H9 (cell line): Measurements from ENCODE around the gene NDUFAF2. TPM values are rescaled to one million over a fixed set of nuclear protein-coding genes. Genes with fewer than 3 reads are reported as not detected.

Source experiments
- DNase-seq: peaks from one replicate; pipeline ENCODE4 v3.0.0-alpha.2; 2017
- H2AFZ ChIP-seq: one replicate; pipeline ENCODE4 v1.6.1; 2013; ENCODE audit warnings: mild to moderate bottlenecking, low read length, control low read depth, moderate library complexity
- H2AK5ac ChIP-seq: 2 replicates; pipeline ENCODE4 v1.6.1; 2013; ENCODE audit warnings: low read length, control low read depth, mixed read lengths; ENCODE audit not compliant: insufficient read length
- H2BK120ac ChIP-seq: one replicate; pipeline ENCODE4 v1.6.1; 2013; ENCODE audit warnings: low read depth, mild to moderate bottlenecking, low read length, control low read depth, inconsistent platforms; ENCODE audit not compliant: poor library complexity, severe bottlenecking
- H2BK12ac ChIP-seq: 2 replicates; pipeline ENCODE4 v1.6.1; 2013; ENCODE audit warnings: low read length, control low read depth, mixed read lengths, low read depth; ENCODE audit not compliant: insufficient read length
- H2BK15ac ChIP-seq: 2 replicates; pipeline ENCODE4 v1.6.1; 2013; ENCODE audit warnings: low read depth, low read length, control low read depth
- H2BK20ac ChIP-seq: one replicate; pipeline ENCODE4 v1.6.1; 2013; ENCODE audit warnings: low read depth, mild to moderate bottlenecking, low read length, control low read depth, inconsistent platforms; ENCODE audit not compliant: poor library complexity, severe bottlenecking
- H2BK5ac ChIP-seq: 2 replicates; pipeline ENCODE4 v1.6.1; 2013; ENCODE audit warnings: low read length, control low read depth, mixed read lengths; ENCODE audit not compliant: insufficient read length
- H3K14ac ChIP-seq: 2 replicates; pipeline ENCODE4 v1.6.1; 2013; ENCODE audit warnings: low read length, control low read depth; ENCODE audit not compliant: insufficient read depth
- H3K18ac ChIP-seq: 2 replicates; pipeline ENCODE4 v1.6.1; 2013; ENCODE audit warnings: low read depth, mild to moderate bottlenecking, mixed read lengths, low read length, control low read depth; ENCODE audit not compliant: insufficient read length
- H3K23ac ChIP-seq: 2 replicates; pipeline ENCODE4 v1.6.1; 2013; ENCODE audit warnings: low read length, control low read depth, mixed read lengths, low read depth; ENCODE audit not compliant: insufficient read length
- H3K23me2 ChIP-seq: 2 replicates; pipeline ENCODE4 v1.6.1; 2013; ENCODE audit warnings: low read depth, mild to moderate bottlenecking, mixed read lengths, low read length, control low read depth; ENCODE audit not compliant: insufficient read length, poor library complexity, severe bottlenecking
- H3K27ac ChIP-seq: 2 replicates; pipeline ENCODE4 v1.5.1; 2013; ENCODE audit warnings: low read length, control low read depth, mixed read lengths, low read depth; ENCODE audit not compliant: insufficient read length
- H3K27me3 ChIP-seq: 2 replicates; pipeline ENCODE4 v1.6.1; 2013; ENCODE audit warnings: low read length, control low read depth, inconsistent platforms; ENCODE audit not compliant: insufficient read depth
- H3K4ac ChIP-seq: 2 replicates; pipeline ENCODE4 v1.6.1; 2013; ENCODE audit warnings: low read depth, mild to moderate bottlenecking, control low read depth, inconsistent platforms, low read length, moderate library complexity
- H3K4me1 ChIP-seq: 2 replicates; pipeline ENCODE4 v1.6.1; 2013; ENCODE audit warnings: low read length, control low read depth, inconsistent platforms; ENCODE audit not compliant: insufficient read depth
- H3K4me2 ChIP-seq: 2 replicates; pipeline ENCODE4 v1.6.1; 2013; ENCODE audit warnings: low read length, control low read depth, mixed read lengths; ENCODE audit not compliant: insufficient read length, insufficient read depth
- H3K56ac ChIP-seq: 2 replicates; pipeline ENCODE4 v1.6.1; 2013; ENCODE audit warnings: low read depth, mild to moderate bottlenecking, mixed read lengths, low read length, control low read depth; ENCODE audit not compliant: insufficient read length
- H3K79me1 ChIP-seq: 2 replicates; pipeline ENCODE4 v1.6.1; 2013; ENCODE audit warnings: low read depth, mild to moderate bottlenecking, moderate library complexity, low read length, control low read depth, inconsistent platforms; ENCODE audit not compliant: insufficient read depth, poor library complexity, severe bottlenecking
- H3K79me2 ChIP-seq: 2 replicates; pipeline ENCODE4 v1.6.1; 2013; ENCODE audit warnings: low read length, control low read depth, inconsistent platforms; ENCODE audit not compliant: insufficient read depth
- H3K9ac ChIP-seq: 2 replicates; pipeline ENCODE4 v1.6.1; 2013; ENCODE audit warnings: low read length, control low read depth, mixed read lengths; ENCODE audit not compliant: insufficient read length; ENCODE audit errors: extremely low read depth
- H3K9me3 ChIP-seq: one replicate; pipeline ENCODE4 v1.6.1; 2013; ENCODE audit warnings: low read depth, low read length, inconsistent platforms; ENCODE audit not compliant: control insufficient read depth
- H3T11ph ChIP-seq: one replicate; pipeline ENCODE4 v1.6.1; 2013; ENCODE audit warnings: mild to moderate bottlenecking, low read length, control low read depth, inconsistent platforms
- H4K20me1 ChIP-seq: one replicate; pipeline ENCODE4 v1.6.1; 2013; ENCODE audit not compliant: control insufficient read depth, insufficient read length, insufficient read depth
- H4K5ac ChIP-seq: 2 replicates; pipeline ENCODE4 v1.6.1; 2013; ENCODE audit warnings: low read depth, mild to moderate bottlenecking, mixed read lengths, low read length, control low read depth; ENCODE audit not compliant: insufficient read length
- H4K8ac ChIP-seq: replicated peaks from 2 replicates; pipeline ENCODE4 v1.6.1; 2013; ENCODE audit warnings: low read length, control low read depth, mixed read lengths, low read depth; ENCODE audit not compliant: insufficient read length
- H4K91ac ChIP-seq: 2 replicates; pipeline ENCODE4 v1.6.1; 2013; ENCODE audit warnings: low read depth, mild to moderate bottlenecking, moderate library complexity, mixed read lengths, low read length, control low read depth; ENCODE audit not compliant: insufficient read length
- H3K27ac Mint-ChIP-seq, 3 experiments: 2 replicates in 2 of 3; 3 replicates in 1 of 3; pipeline ENCODE4 v1.8.0; 2020 to 2021; ENCODE audit warnings: mixed read lengths in 3 of 3, mild to moderate bottlenecking in 1 of 3, moderate library complexity in 1 of 3
- H3K27me3 Mint-ChIP-seq: 2 replicates; pipeline ENCODE4 v1.8.0; 2021; ENCODE audit warnings: low read depth, mild to moderate bottlenecking, moderate library complexity, mixed read lengths
- H3K36me3 Mint-ChIP-seq, 3 experiments: 2 replicates in 2 of 3; 3 replicates in 1 of 3; pipeline ENCODE4 v1.8.0; 2020 to 2021; ENCODE audit warnings: low read depth in 3 of 3, mixed read lengths in 3 of 3; ENCODE audit not compliant: insufficient read depth in 1 of 3
- H3K4me1 Mint-ChIP-seq, 2 experiments: 2 replicates each; pipeline ENCODE4 v1.8.0; 2020; ENCODE audit warnings: mixed read lengths in 2 of 2
- H3K4me3 Mint-ChIP-seq, 2 experiments: 2 replicates in 1 of 2; 3 replicates in 1 of 2; pipeline ENCODE4 v1.8.0; 2020 to 2021; ENCODE audit warnings: mild to moderate bottlenecking in 2 of 2, mixed read lengths in 2 of 2, moderate library complexity in 1 of 2
- H3K9me3 Mint-ChIP-seq, 2 experiments: 2 replicates in 1 of 2; 3 replicates in 1 of 2; pipeline ENCODE4 v1.8.0; 2020; ENCODE audit warnings: mild to moderate bottlenecking in 2 of 2, mixed read lengths in 2 of 2, moderate library complexity in 1 of 2
- CTCF ChIP-seq: fragments of 200-600 bp; sonication (generic); conservative IDR thresholded peaks from 3 replicates; pipeline ENCODE4 v1.8.0; 2021; ENCODE audit warnings: antibody characterized with exemption, mild to moderate bottlenecking
- WGBS: extraction: QIAGEN DNeasy Blood & Tissue Kit; methylation state at CpG from one replicate; pipeline ENCODE4 v1.1.7; 2013; ENCODE audit warnings: missing lambda C conversion rate, low lambda C conversion rate, mixed read lengths; ENCODE audit not compliant: insufficient read length; ENCODE audit errors: extremely low coverage; 5-methylcytosine and 5-hydroxymethylcytosine counted together
- total RNA-seq: library from RNA; stranded (reverse); gene quantifications from 2 replicates; pipeline ENCODE4 v1.2.1, GENCODE V29; 2021

NDUFAF2 gene
- total RNA-seq, 1 experiment from 2014 or later: 31.4 TPM

- Histone ChIP-seq H4K5ac (no peak overlapping the region), H3K27ac (no peak overlapping the region), H3K9ac (no peak overlapping the region), H2BK15ac (no peak overlapping the region), H3K79me2 (no peaks in the 10 kb centered on the region), H3K27me3 (no peaks in the 10 kb centered on the region), H3K4me2 (no peak overlapping the region), H2BK120ac (no peak overlapping the region), H4K20me1 (no peaks in the 10 kb centered on the region), H2BK20ac (no peak overlapping the region), H3K9me3 (no peaks in the 10 kb centered on the region), H2BK12ac (no peak overlapping the region), H3K56ac (no peak overlapping the region), H4K91ac (no peak overlapping the region), H3K23ac (no peak overlapping the region), H2AK5ac (no peak overlapping the region), H4K8ac (no peak overlapping the region), H3K23me2 (no peaks in the 10 kb centered on the region), H3K4ac (no peak overlapping the region), H3K18ac (no peak overlapping the region), H3K4me1 (peaks cover 5% of the 10 kb centered on the region; the same call in 1 of the 2 replicates), H3T11ph (no peak overlapping the region), H2BK5ac (no peak overlapping the region), H2AFZ (no peak overlapping the region), H3K79me1 (no peaks in the 10 kb centered on the region), H3K14ac (no peak overlapping the region)
- peaks cover 14 to 16% of the 10 kb centered on the region in 2 experiments for H3K4me1 Mint-ChIP-seq
- no peaks in the 10 kb centered on the region for H3K36me3 Mint-ChIP-seq
- no peaks in the 10 kb centered on the region for H3K9me3 Mint-ChIP-seq
- no CpG with 5 or more reads among the region's 1 CpG for WGBS
- no peak for TF ChIP-seq CTCF
- H3K27me3 Mint-ChIP-seq: no peaks in the 10 kb centered on the region
- no peak for DNase-seq
- no peak overlapping the region for H3K4me3 Mint-ChIP-seq
- no peak overlapping the region for H3K27ac Mint-ChIP-seq
Observed at GRCh38 chr5:61183538-61183937, 238.5 kb downstream of the NDUFAF2 start.
